ENCODE data around the gene NDOR1. TPM values are rescaled to one million over a fixed set of nuclear protein-coding genes. Genes with fewer than 3 reads are reported as not detected.

Gene NDOR1
- total RNA-seq, 1 donor from 2014 or later, result 20.5 TPM

- H3K4me1 Mint-ChIP-seq (ENCODE audit: unreplicated experiment), result peaks cover 10% of the 10 kb centered on the region
- TF ChIP-seq, protein P1, sequence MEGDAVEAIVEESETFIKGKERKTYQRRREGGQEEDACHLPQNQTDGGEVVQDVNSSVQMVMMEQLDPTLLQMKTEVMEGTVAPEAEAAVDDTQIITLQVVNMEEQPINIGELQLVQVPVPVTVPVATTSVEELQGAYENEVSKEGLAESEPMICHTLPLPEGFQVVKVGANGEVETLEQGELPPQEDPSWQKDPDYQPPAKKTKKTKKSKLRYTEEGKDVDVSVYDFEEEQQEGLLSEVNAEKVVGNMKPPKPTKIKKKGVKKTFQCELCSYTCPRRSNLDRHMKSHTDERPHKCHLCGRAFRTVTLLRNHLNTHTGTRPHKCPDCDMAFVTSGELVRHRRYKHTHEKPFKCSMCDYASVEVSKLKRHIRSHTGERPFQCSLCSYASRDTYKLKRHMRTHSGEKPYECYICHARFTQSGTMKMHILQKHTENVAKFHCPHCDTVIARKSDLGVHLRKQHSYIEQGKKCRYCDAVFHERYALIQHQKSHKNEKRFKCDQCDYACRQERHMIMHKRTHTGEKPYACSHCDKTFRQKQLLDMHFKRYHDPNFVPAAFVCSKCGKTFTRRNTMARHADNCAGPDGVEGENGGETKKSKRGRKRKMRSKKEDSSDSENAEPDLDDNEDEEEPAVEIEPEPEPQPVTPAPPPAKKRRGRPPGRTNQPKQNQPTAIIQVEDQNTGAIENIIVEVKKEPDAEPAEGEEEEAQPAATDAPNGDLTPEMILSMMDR (IDR thresholded peaks at IDR 0.05), result no peak
- no peak for DNase-seq (ENCODE audit: extremely low spot score, unreplicated experiment)
- no peaks in the 10 kb centered on the region for H3K27me3 Mint-ChIP-seq (ENCODE audit: unreplicated experiment)
- no peaks in the 10 kb centered on the region for H3K9me3 Mint-ChIP-seq (ENCODE audit: unreplicated experiment)
- H3K27ac Mint-ChIP-seq (ENCODE audit: unreplicated experiment), result no peak overlapping the region
- no peak overlapping the region for H3K4me3 Mint-ChIP-seq (ENCODE audit: unreplicated experiment)
- no peaks in the 10 kb centered on the region for H3K36me3 Mint-ChIP-seq (ENCODE audit: unreplicated experiment)
Observed at GRCh38 chr9:137218212-137218753, 12.8 kb downstream of the NDOR1 start.

GRCh38 chr9:137218754-137219271 is 13.3 kb downstream of the NDOR1 start:
- Mint-ChIP-seq H3K36me3 (ENCODE audit: unreplicated experiment) (no peaks in the 10 kb centered on the region), H3K4me1 (ENCODE audit: unreplicated experiment) (peaks cover 10% of the 10 kb centered on the region), H3K4me3 (ENCODE audit: unreplicated experiment) (no peak overlapping the region), H3K27ac (ENCODE audit: unreplicated experiment) (no peak overlapping the region), H3K27me3 (ENCODE audit: unreplicated experiment) (no peaks in the 10 kb centered on the region), H3K9me3 (ENCODE audit: unreplicated experiment) (no peaks in the 10 kb centered on the region)
- DNase-seq (ENCODE audit: extremely low spot score, unreplicated experiment), result no peak
- TF ChIP-seq, protein P1 (IDR thresholded peaks at IDR 0.05), result no peak

DNA sequence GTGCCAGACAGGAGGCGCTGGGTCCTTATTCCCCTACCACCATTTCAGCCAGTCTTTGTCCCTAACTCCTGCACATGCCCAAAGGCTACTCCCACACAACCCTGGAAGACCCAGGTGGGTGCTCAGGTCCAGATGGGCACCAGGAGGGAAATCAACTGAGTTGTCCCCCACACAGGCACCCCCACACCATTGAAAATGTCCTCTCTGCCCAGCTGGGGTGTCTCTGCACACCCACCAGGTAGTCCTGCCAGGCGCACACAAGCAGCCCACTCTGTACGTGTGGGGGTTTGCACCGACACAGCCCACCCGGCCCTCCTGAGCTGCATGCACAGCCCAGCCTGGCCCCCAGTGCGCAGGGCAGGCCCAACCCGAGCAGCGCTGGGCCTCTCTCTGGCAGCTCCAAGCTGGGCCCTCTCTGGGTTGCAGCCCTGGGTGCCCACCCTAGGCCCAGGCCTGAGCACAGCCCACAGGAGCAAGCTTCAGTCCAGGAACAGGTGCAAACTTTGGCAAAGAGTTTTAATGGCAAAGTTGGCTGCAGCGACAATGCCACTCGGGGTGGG is 14.3 kb downstream of the NDOR1 start:
- H3K27ac Mint-ChIP-seq (ENCODE audit: unreplicated experiment), result no peak overlapping the region
- no peak for DNase-seq (ENCODE audit: extremely low spot score, unreplicated experiment)

GRCh38 chr9:137220317-137221094 is 15.0 kb downstream of the NDOR1 start:
- DNase-seq (ENCODE audit: extremely low spot score, unreplicated experiment), result no peak
- TF ChIP-seq, protein P1 (IDR thresholded peaks at IDR 0.05), result no peak
- Mint-ChIP-seq H3K36me3 (ENCODE audit: unreplicated experiment) (no peaks in the 10 kb centered on the region), H3K4me3 (ENCODE audit: unreplicated experiment) (peak overlapping the region; percentile 45), H3K4me1 (ENCODE audit: unreplicated experiment) (peaks cover 11% of the 10 kb centered on the region), H3K9me3 (ENCODE audit: unreplicated experiment) (no peaks in the 10 kb centered on the region), H3K27ac (ENCODE audit: unreplicated experiment) (no peak overlapping the region), H3K27me3 (ENCODE audit: unreplicated experiment) (no peaks in the 10 kb centered on the region)

More for the DNA sequence above, 14.3 kb downstream of the NDOR1 start:
- Mint-ChIP-seq H3K27me3 (ENCODE audit: unreplicated experiment) (no peaks in the 10 kb centered on the region), H3K36me3 (ENCODE audit: unreplicated experiment) (no peaks in the 10 kb centered on the region), H3K9me3 (ENCODE audit: unreplicated experiment) (no peaks in the 10 kb centered on the region), H3K4me1 (ENCODE audit: unreplicated experiment) (peaks cover 11% of the 10 kb centered on the region), H3K4me3 (ENCODE audit: unreplicated experiment) (no peak overlapping the region)
- TF ChIP-seq, protein P1 (IDR thresholded peaks at IDR 0.05), result no peak

DNA sequence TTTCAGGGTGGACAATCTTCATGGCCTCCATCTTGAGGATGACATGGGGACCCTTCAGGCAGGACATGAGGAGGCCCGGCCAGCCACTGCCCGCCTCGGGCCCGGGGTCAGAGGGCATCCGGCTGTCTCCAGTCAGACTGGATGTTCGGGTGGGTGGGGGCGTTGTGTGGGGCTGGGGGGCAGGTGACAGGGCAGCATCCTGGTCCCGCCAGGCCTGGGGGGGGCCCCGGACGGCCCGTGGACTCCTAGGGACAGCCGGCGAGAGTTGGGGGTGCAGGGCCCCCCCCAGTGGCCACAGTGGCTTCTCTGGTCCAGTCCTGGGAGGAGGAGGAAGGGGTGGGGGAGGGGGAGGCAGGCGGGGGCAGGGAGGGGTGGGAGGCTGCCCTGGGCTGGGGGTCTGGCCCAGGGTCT is 15.6 kb downstream of the NDOR1 start:
- no peak for DNase-seq (ENCODE audit: extremely low spot score, unreplicated experiment)
- Mint-ChIP-seq H3K36me3 (ENCODE audit: unreplicated experiment) (no peaks in the 10 kb centered on the region), H3K27me3 (ENCODE audit: unreplicated experiment) (no peaks in the 10 kb centered on the region), H3K9me3 (ENCODE audit: unreplicated experiment) (no peaks in the 10 kb centered on the region), H3K4me1 (ENCODE audit: unreplicated experiment) (peaks cover 11% of the 10 kb centered on the region), H3K4me3 (ENCODE audit: unreplicated experiment) (peak overlapping the region; percentile 45), H3K27ac (ENCODE audit: unreplicated experiment) (no peak overlapping the region)
- TF ChIP-seq, protein P1 (IDR thresholded peaks at IDR 0.05), result no peak
